ENCODE data around the gene ZFY. TPM values are rescaled to one million over a fixed set of nuclear protein-coding genes. Genes with fewer than 3 reads are reported as not detected.

Gene ZFY
- total and polyA plus RNA-seq, 2 of the 8 experiments (the other 6 are each of a cell fraction or from before 2014, with no cell fraction given): 1.5 to 8.9 TPM

GRCh38 chrY:2934078-2934477, 1.1 kb upstream of the ZFY start (continued):
- no peak for TF ChIP-seq CHD7 (IDR thresholded peaks at IDR 0.05; ENCODE audit: insufficient replicate concordance, low read length)
- no peak for TF ChIP-seq NRF1 (IDR thresholded peaks at IDR 0.05; ENCODE audit: low read depth, low read length)
- no peak for TF ChIP-seq USF2 (IDR thresholded peaks at IDR 0.05; ENCODE audit: low read length)
- no peak for TF ChIP-seq BRCA1 (IDR thresholded peaks at IDR 0.05; ENCODE audit: low read depth, low read length)
- no peak for TF ChIP-seq MAX (IDR thresholded peaks at IDR 0.05)
- no peak; a peak in 1 of 4 replicates for TF ChIP-seq RAD21 (IDR thresholded peaks at IDR 0.05 in 1 of 2, conservative IDR thresholded peaks at IDR 0.05 in 1 of 2; ENCODE audit: low read depth in 2 of 2, low read length in 2 of 2)
- TF ChIP-seq TEAD4 (IDR thresholded peaks at IDR 0.05; ENCODE audit: low read depth, low read length): no peak
- no peak for TF ChIP-seq RFX5 (IDR thresholded peaks at IDR 0.05; ENCODE audit: borderline replicate concordance, low read depth, low read length)

All from H1 (cell line).